ENCODE results near the gene PRR5.

GRCh38 chr22:44714703-44715350 is 12.8 kb downstream of the PRR5 start:
- TF ChIP-seq REST (IDR thresholded peaks at IDR 0.05; ENCODE audit: low read depth) (no peak), SP1 (IDR thresholded peaks at IDR 0.05; ENCODE audit: low read depth) (no peak), CTCF (IDR thresholded peaks at IDR 0.05 in 2 of 3, conservative IDR thresholded peaks at IDR 0.05 in 1 of 3; ENCODE audit: borderline replicate concordance in 1 of 3, insufficient read depth in 1 of 3, low read depth in 2 of 3, low read length in 2 of 3) (no peak), EZH2 (IDR thresholded peaks at IDR 0.05) (no peak), CEBPB (IDR thresholded peaks at IDR 0.05; ENCODE audit: low read depth) (no peak), EZH2phosphoT487 (IDR thresholded peaks at IDR 0.05; ENCODE audit: borderline replicate concordance) (no peak)
